NCI-H2171 treated with DMSO at 0.1 percent for 48 hours (cell line): ENCODE data around the gene SOX12.
"Not testable (repeated sequence)": the region's sequence is repeated elsewhere in the genome, so short reads cannot be mapped to it uniquely, and the experiment has no call there.

Experiments
- DNase-seq: peaks from one replicate; lab custom pipeline; 2025; lab: John Stamatoyannopoulos, UW

The SOX12 gene

DNA sequence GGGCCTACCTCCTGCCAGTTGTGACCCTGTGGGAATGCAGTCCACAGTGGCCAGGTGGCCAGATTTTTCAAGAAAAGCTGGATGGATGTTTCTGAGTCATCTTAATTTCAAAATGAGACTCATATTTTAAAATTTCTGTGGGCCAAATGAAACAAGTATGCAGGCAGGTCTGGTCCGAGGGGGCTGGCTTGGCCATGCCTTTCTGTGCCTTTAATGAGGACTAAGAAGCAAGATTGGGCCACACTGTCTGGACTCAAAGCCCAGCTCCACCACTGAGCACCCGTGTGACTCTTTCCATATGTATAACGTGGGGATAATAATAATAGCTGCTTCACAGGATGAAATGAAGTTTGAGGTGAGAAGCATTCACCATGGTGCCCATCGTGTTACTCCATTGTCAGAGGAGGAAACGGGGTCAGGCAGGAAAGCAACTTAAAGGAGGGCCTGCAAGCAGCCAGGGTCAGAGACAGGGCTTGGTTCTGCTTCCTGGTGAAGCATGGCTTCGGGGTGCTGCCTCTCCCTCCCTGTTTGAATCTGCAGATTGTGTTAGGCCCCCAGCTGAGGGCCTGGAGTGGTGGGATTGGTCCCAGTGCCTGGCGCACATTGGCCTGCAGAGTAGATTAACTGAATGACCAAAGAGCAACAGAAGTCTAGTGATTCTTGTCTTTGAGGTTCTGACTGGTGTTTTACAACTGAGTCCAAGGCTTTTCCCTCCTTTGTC lies 3.8 kb downstream of the SOX12 start:
- no peak for DNase-seq

DNA sequence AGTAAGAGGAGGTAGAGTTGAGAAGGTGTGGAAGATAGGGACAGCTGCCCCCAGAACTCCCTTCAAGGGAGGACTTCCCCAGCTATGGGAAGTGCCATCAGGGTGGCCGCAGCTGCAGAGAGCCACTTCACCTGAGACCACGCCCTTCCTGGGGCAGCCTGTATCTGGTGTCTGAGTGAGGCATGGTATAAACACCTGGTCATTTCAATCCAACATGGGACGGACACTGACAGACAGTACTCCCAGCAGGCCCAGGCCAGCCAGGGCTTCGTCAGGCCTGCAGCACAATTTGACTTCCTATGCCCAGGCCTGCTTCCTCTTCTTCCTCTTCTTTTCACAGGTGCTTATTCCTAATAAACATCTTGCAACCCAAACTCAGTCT lies 4.5 kb downstream of the SOX12 start:
- no peak for DNase-seq

DNA sequence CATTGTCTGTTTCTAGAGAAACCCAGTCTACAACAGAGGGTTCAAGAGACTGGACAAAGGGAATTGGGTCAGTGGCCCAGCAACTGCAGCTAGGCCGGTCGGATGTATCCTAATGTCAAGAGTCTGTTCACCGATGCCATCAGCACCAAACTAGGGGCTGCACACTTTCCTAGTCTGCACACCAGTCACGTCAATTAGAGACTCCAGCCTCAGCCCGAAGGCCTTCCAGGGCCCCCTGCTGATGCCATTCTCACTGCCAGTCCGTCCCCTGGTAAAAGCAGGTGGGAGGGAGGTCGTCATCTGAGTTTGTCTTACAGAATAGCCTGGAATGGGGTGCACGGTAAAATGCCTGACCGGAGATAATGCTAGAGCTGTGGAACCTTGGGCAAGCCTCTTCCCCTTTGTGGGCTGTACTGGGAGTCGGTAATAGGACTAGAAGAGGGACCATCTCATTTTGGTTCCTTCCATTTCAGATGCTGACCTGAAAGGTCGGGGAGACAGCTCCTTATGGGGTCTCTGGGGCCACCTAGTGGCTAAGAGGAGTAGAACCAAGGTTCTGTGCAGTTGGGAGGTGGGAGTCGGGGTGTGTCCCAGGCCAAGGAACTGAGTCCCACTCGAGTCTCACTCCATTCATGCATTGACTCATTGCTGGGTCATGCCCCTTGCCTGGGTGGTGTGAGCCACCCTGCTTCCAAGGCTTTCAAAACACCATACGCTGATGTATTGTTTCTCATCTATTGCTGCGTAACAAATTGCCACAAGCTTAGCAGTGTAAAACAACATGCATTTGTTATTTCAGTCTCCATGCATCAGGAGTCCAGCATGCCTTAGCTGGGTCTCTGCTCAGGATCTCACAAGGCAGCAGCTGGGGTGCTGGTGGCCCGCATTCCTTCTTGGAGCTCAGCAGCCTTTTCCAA lies 5.1 kb downstream of the SOX12 start:
- peak; percentile 69 for DNase-seq

- no peak for DNase-seq
Measured at GRCh38 chr20:334578-334977, 9.2 kb downstream of the SOX12 start.

DNA sequence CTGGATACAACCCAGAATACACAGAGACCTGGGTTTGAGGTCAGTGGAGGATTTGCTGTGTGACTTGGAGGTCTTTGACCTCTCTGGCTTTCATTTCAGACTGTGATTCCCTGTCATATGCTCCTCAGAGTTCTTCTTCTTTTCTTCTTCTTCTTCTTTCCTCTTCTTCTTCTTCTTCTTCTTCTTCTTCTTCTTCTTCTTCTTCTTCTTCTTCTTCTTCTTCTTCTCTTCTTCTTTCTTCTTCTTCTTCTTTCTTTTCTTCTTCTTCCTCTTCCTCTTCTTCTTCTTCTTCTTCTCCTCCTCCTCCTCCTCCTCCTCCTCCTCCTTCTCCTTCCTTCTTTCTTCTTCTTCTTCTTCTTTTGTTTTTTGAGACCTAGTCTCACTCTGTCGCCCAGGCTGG lies 10.7 kb downstream of the SOX12 start:
- DNase-seq: not testable (repeated sequence)

- no peak for DNase-seq
Measured at GRCh38 chr20:341682-342081, 16.3 kb downstream of the SOX12 start.

GRCh38 chr20:343107-343506 lies 17.8 kb downstream of the SOX12 start:
- no peak for DNase-seq

DNA sequence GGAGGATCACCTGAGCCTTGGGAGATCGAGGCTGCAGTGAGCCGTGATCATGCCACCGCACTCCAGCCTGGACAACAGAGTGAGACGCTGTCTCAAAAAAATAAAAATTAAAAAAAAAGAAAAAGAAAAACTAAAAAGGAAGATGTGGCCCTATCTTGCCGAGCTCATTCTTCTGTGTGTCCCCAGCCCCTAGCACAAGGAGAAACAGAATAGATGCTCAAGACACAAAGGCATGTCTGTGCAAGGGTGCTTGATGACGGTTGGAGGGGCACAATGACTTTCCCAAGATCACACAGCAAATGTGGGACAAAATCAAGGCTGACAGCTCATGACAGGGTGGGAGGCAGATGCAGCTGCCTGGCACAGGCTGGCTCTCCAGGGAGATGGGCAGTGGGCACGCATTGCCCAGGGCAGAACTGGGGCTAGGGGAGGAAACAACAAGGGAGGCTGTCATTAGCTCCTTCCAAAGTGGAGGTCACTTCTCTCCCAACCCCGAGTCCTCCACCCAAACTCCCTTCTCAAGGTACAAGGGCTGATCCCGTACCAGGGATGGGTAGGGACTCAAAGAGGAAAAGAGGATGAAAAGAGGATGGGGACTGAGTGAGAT lies 20.8 kb downstream of the SOX12 start:
- no peak for DNase-seq

- DNase-seq: peak; percentile 88
Measured at GRCh38 chr20:346640-347316, 21.4 kb downstream of the SOX12 start, which contains the start of gene NRSN2. Gene NRSN2, plus strand, starts transcription at chr20:347111. Its CDS starts 2,533 bp downstream, at chr20:349644.

GRCh38 chr20:347317-347639 lies 21.9 kb downstream of the SOX12 start:
- peak; percentile 47 for DNase-seq

DNA sequence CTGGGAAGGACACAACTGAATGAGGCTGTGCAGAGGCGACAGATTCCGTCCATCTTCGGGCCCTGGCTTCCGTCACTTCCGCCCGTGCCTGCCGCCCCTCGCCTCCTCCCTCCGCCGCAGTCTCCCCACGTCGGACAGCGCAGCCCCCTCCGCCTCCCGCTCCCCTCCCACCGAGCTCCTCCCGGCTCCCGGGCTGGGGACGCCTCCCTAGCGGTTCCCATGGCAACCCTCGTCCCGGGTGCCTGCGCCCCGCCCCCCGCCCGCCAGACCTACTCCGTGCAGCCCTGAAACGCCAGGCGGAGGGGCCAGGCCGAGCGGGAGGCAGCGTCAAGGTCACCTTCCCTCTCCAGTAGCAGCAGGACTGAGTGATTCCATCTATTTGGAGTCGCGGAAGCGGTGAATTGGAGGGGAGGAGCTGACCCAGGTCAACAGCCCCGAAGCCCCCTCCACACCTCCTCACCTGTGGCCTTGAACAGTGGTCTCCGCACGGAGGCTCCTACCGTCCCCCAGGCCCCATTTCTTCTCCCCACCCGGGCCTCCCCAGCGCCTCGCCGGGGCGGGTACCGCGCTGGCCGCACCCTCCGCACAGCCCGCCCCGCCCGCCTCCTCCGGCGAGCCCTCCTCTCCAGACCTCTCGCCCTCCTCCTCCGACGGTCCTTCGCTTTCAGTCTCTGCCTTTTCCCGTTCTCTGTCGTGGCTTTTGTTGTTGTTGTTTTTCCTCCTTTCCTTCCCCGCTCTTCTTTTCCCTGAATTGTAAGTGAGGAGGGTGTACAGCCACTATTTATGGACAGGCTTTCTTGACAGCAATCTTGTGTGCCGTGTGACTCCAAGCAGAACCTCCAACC lies 22.5 kb downstream of the SOX12 start:
- DNase-seq: peak; percentile 98

- no peak for DNase-seq
Measured at GRCh38 chr20:348972-349841, 23.9 kb downstream of the SOX12 start.

GRCh38 chr20:353166-353565 lies 27.8 kb downstream of the SOX12 start:
- DNase-seq: no peak

- peak; percentile 87 for DNase-seq
Measured at GRCh38 chr20:354298-354977, 29.1 kb downstream of the SOX12 start.

GRCh38 chr20:356154-356553 lies 30.8 kb downstream of the SOX12 start:
- not testable (repeated sequence) for DNase-seq

DNA sequence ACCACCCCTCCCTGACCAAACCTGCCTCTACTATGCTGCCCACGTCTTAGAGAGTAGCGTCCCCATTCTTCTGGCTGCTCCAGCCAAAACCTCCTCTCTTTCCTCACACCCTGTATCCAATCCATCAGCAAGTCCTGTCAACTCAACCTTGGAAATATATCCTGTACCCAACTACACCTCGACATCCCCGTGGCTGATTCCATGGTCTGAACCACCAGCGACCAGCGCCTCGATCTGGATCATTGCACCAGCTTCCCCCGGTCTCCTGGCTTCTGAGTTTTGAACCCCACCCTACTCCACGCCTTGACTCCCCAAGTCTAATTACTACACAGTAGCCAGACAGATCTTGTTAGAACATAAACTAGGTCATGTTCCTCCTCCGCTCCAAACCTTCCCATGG lies 31.4 kb downstream of the SOX12 start:
- no peak for DNase-seq

DNA sequence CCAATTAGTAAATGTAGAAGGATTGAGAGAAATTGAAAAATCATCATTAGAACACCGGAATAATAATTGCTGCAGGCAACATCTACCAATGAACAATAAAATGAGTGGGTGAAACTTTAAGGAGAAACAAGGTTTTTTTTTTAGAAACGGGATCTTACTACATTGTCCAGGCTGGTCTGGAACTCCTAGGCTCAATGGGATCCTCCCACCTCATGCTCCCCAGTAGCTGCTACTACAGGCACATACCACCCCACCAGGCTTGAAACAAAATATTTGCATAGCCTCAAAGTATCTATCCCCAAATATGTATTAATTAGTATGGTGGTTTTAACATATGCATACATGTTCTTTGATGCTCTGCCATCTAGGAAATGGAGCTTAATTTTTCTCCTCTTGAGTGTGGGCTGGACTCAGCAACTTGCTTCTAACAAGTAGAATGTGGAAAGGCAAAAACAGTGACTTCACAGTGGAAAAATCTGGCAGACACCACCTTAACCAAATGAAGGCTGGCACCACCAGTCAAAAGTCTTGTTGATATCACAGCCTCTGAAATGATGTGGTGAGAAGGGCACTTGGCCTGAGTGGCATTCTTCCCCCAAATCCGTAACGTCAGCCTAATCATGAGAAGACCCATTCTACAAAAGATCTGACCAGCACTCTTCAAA lies 33.7 kb downstream of the SOX12 start:
- no peak for DNase-seq

DNA sequence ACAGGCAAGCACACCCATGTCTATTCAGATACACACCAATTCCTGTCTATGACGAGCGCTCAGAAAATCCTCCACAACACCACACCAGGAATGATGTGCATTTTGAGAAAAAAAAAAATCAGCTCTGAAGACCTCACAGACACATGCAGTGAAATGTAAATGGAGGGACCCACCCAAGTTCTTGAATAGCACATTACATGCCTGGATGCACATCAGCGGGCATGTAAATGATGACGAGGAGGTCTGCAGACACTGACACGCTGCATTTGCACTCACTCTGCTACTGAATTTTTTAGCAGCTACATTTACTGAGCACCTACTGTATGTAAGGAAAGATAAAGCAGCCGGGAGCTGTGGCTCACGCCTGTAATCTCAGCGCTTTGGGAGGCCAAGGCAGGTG lies 36.2 kb downstream of the SOX12 start:
- DNase-seq: peak; percentile 88
